PC-9 (cell line): ENCODE results near the gene PLA2G7.

Experiments
- CTCF ChIP-seq: fragments of 200-600 bp; sonication (generic); conservative IDR thresholded peaks from 2 replicates; pipeline ENCODE4 v1.6.1; 2017; ENCODE audit warnings: mixed run types, antibody characterized with exemption, mild to moderate bottlenecking, moderate library complexity
- EZH2 ChIP-seq: fragments of 200-600 bp; sonication (generic); IDR thresholded peaks from 2 replicates; pipeline ENCODE4 v1.8.0; 2017; ENCODE audit warnings: antibody characterized with exemption, low read depth

- TF ChIP-seq EZH2: no peak
- peak; percentile 89 for TF ChIP-seq CTCF
Observed at GRCh38 chr6:46781478-46782378, 46.6 kb upstream of the PLA2G7 start.
